HCT116 (cell line): ENCODE results near the gene PPP1R13L.

Source experiments
- EZH2 ChIP-seq: fragments of 200-600 bp; sonication (generic); IDR thresholded peaks from 2 replicates; pipeline ENCODE4 v1.6.1; 2017; ENCODE audit warnings: antibody characterized with exemption, mixed run types
- POLR2A ChIP-seq: IDR thresholded peaks from 2 replicates; pipeline ENCODE4 v1.7.0; 2011; ENCODE audit warnings: borderline replicate concordance; ENCODE audit not compliant: insufficient read depth, insufficient read length; ENCODE audit errors: extremely low read depth
- POLR2AphosphoS5 ChIP-seq: IDR thresholded peaks from 2 replicates; pipeline ENCODE4 v1.6.1; 2011; ENCODE audit warnings: mild to moderate bottlenecking, low read depth, low read length, moderate library complexity
- REST ChIP-seq: IDR thresholded peaks from 2 replicates; pipeline ENCODE4 v1.6.1; 2012; ENCODE audit warnings: low read depth
- TF ChIP-seq, protein P1 (sequence below), 3 experiments: fragments of 200-600 bp in 1 of 3; sonication (generic) in 1 of 3; IDR thresholded peaks in 2 of 3; conservative IDR thresholded peaks in 1 of 3; 2 replicates each; pipeline ENCODE4 v1.5.1; 2012 to 2017; ENCODE audit warnings: low read depth in 2 of 3, low read length in 2 of 3, antibody characterized with exemption in 1 of 3, borderline replicate concordance in 1 of 3, control low read depth in 1 of 3, mild to moderate bottlenecking in 1 of 3, mixed read lengths in 1 of 3, mixed run types in 1 of 3, moderate library complexity in 1 of 3; ENCODE audit not compliant: insufficient read depth in 1 of 3
- TF ChIP-seq, protein P2 (sequence below): IDR thresholded peaks from 2 replicates; pipeline ENCODE4 v1.6.1; 2012

DNA sequence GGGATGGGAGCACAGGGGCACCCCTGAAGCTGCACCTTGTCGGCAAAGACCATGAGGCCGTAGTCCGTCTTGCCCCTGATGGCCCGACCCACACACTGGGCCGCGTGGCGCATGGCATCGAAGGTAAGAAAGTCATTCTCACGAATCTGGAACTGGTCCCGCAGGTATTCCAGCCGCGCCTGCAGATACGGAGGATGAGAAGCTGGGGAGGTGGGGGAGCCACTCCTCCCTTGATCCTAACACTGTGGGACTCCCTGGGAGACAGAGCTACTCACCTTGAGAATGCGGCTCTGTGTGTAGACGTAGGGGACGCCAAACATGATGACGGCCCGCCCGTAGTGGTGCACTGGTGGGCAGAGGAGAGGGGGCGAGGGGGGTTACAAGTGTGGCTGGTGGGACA, 52.4 kb downstream of the PPP1R13L start:
- TF ChIP-seq POLR2AphosphoS5 = no peak
- TF ChIP-seq, protein P1, sequence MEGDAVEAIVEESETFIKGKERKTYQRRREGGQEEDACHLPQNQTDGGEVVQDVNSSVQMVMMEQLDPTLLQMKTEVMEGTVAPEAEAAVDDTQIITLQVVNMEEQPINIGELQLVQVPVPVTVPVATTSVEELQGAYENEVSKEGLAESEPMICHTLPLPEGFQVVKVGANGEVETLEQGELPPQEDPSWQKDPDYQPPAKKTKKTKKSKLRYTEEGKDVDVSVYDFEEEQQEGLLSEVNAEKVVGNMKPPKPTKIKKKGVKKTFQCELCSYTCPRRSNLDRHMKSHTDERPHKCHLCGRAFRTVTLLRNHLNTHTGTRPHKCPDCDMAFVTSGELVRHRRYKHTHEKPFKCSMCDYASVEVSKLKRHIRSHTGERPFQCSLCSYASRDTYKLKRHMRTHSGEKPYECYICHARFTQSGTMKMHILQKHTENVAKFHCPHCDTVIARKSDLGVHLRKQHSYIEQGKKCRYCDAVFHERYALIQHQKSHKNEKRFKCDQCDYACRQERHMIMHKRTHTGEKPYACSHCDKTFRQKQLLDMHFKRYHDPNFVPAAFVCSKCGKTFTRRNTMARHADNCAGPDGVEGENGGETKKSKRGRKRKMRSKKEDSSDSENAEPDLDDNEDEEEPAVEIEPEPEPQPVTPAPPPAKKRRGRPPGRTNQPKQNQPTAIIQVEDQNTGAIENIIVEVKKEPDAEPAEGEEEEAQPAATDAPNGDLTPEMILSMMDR (IDR thresholded peaks at IDR 0.05 in 2 of 3, conservative IDR thresholded peaks at IDR 0.05 in 1 of 3; ENCODE audit: borderline replicate concordance in 1 of 3, insufficient read depth in 1 of 3, low read depth in 2 of 3, low read length in 2 of 3) = no peak
- TF ChIP-seq, protein P2, sequence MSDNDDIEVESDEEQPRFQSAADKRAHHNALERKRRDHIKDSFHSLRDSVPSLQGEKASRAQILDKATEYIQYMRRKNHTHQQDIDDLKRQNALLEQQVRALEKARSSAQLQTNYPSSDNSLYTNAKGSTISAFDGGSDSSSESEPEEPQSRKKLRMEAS = no peak
- TF ChIP-seq EZH2 = no peak
- TF ChIP-seq REST = no peak
- TF ChIP-seq POLR2A = no peak
